Urinary bladder (tissue), 4 donors: ENCODE data around the gene ACBD4. TPM values are rescaled to one million over a fixed set of nuclear protein-coding genes. Genes with fewer than 3 reads are reported as not detected.

Experiments
- DNase-seq: peaks from one replicate; pipeline ENCODE4 v3.0.0-alpha.2; 2015; ENCODE audit errors: extremely low spot score
- H3K27ac ChIP-seq: one replicate; pipeline ENCODE4 v1.5.1; 2013; ENCODE audit warnings: low read depth, mild to moderate bottlenecking, moderate library complexity
- H3K36me3 ChIP-seq: one replicate; pipeline ENCODE4 v1.6.1; 2013; ENCODE audit warnings: mild to moderate bottlenecking, moderate library complexity; ENCODE audit not compliant: insufficient read depth
- H3K4me1 ChIP-seq: one replicate; pipeline ENCODE4 v1.6.1; 2013; ENCODE audit warnings: mild to moderate bottlenecking, moderate library complexity; ENCODE audit not compliant: insufficient read depth
- H3K4me3 ChIP-seq: one replicate; pipeline ENCODE4 v1.5.1; 2013; ENCODE audit warnings: low read depth, low read length
- WGBS: extraction: QIAGEN DNeasy Blood & Tissue Kit; methylation state at CpG from one replicate; pipeline ENCODE4 v1.1.7; 2013; 5-methylcytosine and 5-hydroxymethylcytosine counted together
- polyA plus RNA-seq: library from polyadenylated mRNA; stranded (reverse); fragments of 200-250 nt; gene quantifications from one replicate; pipeline ENCODE4 v1.2.3, GENCODE V29; 2013
- total RNA-seq: library from RNA; depleted of rRNA; stranded (reverse); fragments of >200 nt; gene quantifications from one replicate; pipeline ENCODE4 v1.2.3, GENCODE V29; 2014
- donor health status: healthy with polysubstance abuse.
- donor health status: healthy.

Gene ACBD4
- total and polyA plus RNA-seq, 2 donors = 4.5 to 18.2 TPM

GRCh38 chr17:45150911-45151809 is 15.7 kb downstream of the ACBD4 start:
- 21% methylated on average over 8 of the region's 8 CpGs for whole genome bisulfite sequencing
- H3K27ac ChIP-seq = no peak overlapping the region
- peak overlapping the region; percentile 29 for H3K4me3 ChIP-seq
- H3K4me1 ChIP-seq = peaks cover 2% of the 10 kb centered on the region
- DNase-seq = no peak
- no peaks in the 10 kb centered on the region for H3K36me3 ChIP-seq

- Histone ChIP-seq H3K27ac (no peak overlapping the region), H3K36me3 (no peaks in the 10 kb centered on the region), H3K4me3 (no peak overlapping the region), H3K4me1 (peaks cover 1% of the 10 kb centered on the region)
- WGBS = 94% methylated on average over 4 of the region's 4 CpGs
- DNase-seq = no peak
Measured at GRCh38 chr17:45155029-45155428, 19.5 kb downstream of the ACBD4 start.

- H3K27ac ChIP-seq = no peak overlapping the region
Measured at GRCh38 chr17:45155483-45155882, 20.0 kb downstream of the ACBD4 start.

GRCh38 chr17:45156242-45156641 is 20.8 kb downstream of the ACBD4 start:
- DNase-seq = no peak
- no peak overlapping the region for H3K4me3 ChIP-seq
- no peak overlapping the region for H3K27ac ChIP-seq
- no peaks in the 10 kb centered on the region for H3K36me3 ChIP-seq
- WGBS = 90% methylated on average over 3 of the region's 3 CpGs
- peaks cover 1% of the 10 kb centered on the region for H3K4me1 ChIP-seq

More at GRCh38 chr17:45155483-45155882, 20.0 kb downstream of the ACBD4 start:
- no peak for DNase-seq
- Histone ChIP-seq H3K4me3 (no peak overlapping the region), H3K36me3 (no peaks in the 10 kb centered on the region), H3K4me1 (peaks cover 1% of the 10 kb centered on the region)
- WGBS = 82% methylated on average over 2 of the region's 2 CpGs

- H3K4me3 ChIP-seq = peak overlapping the region; percentile 83
- peak overlapping the region; percentile 100 for H3K27ac ChIP-seq
- under 1% methylated on average over 48 of the region's 48 CpGs for WGBS
- no peaks in the 10 kb centered on the region for H3K4me1 ChIP-seq
- H3K36me3 ChIP-seq = no peaks in the 10 kb centered on the region
- no peak for DNase-seq
Measured at GRCh38 chr17:45160447-45161287, 25.2 kb downstream of the ACBD4 start.

GRCh38 chr17:45161288-45162024 is 26.0 kb downstream of the ACBD4 start, which contains the start of gene HEXIM2:
Gene HEXIM2 (plus strand): TSS chr17:45161875. CDS start chr17:45162794, 919 bp downstream.
- DNase-seq = peak; percentile 100
- Histone ChIP-seq H3K27ac (peak within 1 kb of the TSS; percentile 100), H3K36me3 (no peaks in the 10 kb centered on the region), H3K4me1 (no peaks in the 10 kb centered on the region), H3K4me3 (peak within 1 kb of the TSS; percentile 83)
- under 1% methylated on average over 53 of the region's 53 CpGs for WGBS

- peak overlapping the region; percentile 61 for H3K27ac ChIP-seq
- no peak for DNase-seq
- 54% methylated on average over 9 of the region's 9 CpGs for WGBS
- H3K4me3 ChIP-seq = peak overlapping the region; percentile 19
- no peaks in the 10 kb centered on the region for H3K36me3 ChIP-seq
- H3K4me1 ChIP-seq = no peaks in the 10 kb centered on the region
Measured at GRCh38 chr17:45162025-45162687, 26.7 kb downstream of the ACBD4 start.

GRCh38 chr17:45164734-45165269 is 29.3 kb downstream of the ACBD4 start:
- 98% methylated on average over 7 of the region's 7 CpGs for WGBS
- H3K36me3 ChIP-seq = no peaks in the 10 kb centered on the region

GRCh38 chr17:45168991-45169752 is 33.7 kb downstream of the ACBD4 start:
- H3K36me3 ChIP-seq = no peaks in the 10 kb centered on the region
- DNase-seq = no peak
- no peak overlapping the region for H3K4me3 ChIP-seq
- H3K4me1 ChIP-seq = no peaks in the 10 kb centered on the region
- no peak overlapping the region for H3K27ac ChIP-seq
- 93% methylated on average over 43 of the region's 43 CpGs for WGBS

More at GRCh38 chr17:45164734-45165269, 29.3 kb downstream of the ACBD4 start:
- DNase-seq = no peak
- H3K4me3 ChIP-seq = no peak overlapping the region
- H3K4me1 ChIP-seq = no peaks in the 10 kb centered on the region
- no peak overlapping the region for H3K27ac ChIP-seq

GRCh38 chr17:45170280-45170930 is 34.9 kb downstream of the ACBD4 start:
- Histone ChIP-seq H3K4me3 (no peak overlapping the region), H3K36me3 (no peaks in the 10 kb centered on the region), H3K4me1 (no peaks in the 10 kb centered on the region), H3K27ac (peak overlapping the region; percentile 63)
- 75% methylated on average over 12 of the region's 12 CpGs for WGBS
- DNase-seq = no peak

GRCh38 chr17:45170931-45171337 is 35.4 kb downstream of the ACBD4 start:
- no peak overlapping the region for H3K4me3 ChIP-seq
- no peaks in the 10 kb centered on the region for H3K4me1 ChIP-seq
- 23% methylated on average over 5 of the region's 5 CpGs for WGBS
- H3K36me3 ChIP-seq = no peaks in the 10 kb centered on the region
- DNase-seq = no peak
- peak overlapping the region; percentile 94 for H3K27ac ChIP-seq
